Transverse colon (tissue), 4 donors: ENCODE results near the gene TMEM235. TPM values are rescaled to one million over a fixed set of nuclear protein-coding genes. Genes with fewer than 3 reads are reported as not detected.
A peak's percentile ranks its signal among the peaks of the same experiment; 100 is the strongest.

Source experiments
- DNase-seq: peaks from one replicate; pipeline ENCODE4 v3.0.0-alpha.2; 2019
- H3K27ac ChIP-seq, 4 donors: fragments of 200-600 bp; sonication (generic); 2 replicates each; pipeline ENCODE4 v1.5.1; 2016 to 2018; ENCODE audit warnings: inconsistent platforms in 4 of 4
- H3K27me3 ChIP-seq: fragments of 200-600 bp; sonication (generic); 2 replicates; pipeline ENCODE4 v1.5.1; 2017; ENCODE audit warnings: inconsistent platforms
- H3K36me3 ChIP-seq, 4 donors: fragments of 200-600 bp; sonication (generic); 2 replicates each; pipeline ENCODE4 v1.5.1; 2017 to 2019; ENCODE audit warnings: inconsistent platforms in 4 of 4
- H3K4me1 ChIP-seq, 4 donors: fragments of 200-600 bp; sonication (generic); 2 replicates each; pipeline ENCODE4 v1.5.1; 2017 to 2020; ENCODE audit warnings: inconsistent platforms in 4 of 4
- H3K4me3 ChIP-seq, 4 donors: fragments of 200-600 bp; sonication (generic); 1 replicate in 1 of 4; 2 replicates in 3 of 4; pipeline versions ENCODE4 v1.5.1 to v1.6.1; 2017 to 2019; ENCODE audit warnings: inconsistent platforms in 4 of 4
- H3K9me3 ChIP-seq, 2 donors: fragments of 200-600 bp; sonication (generic); 2 replicates each; pipeline ENCODE4 v1.5.1; 2017 to 2019; ENCODE audit warnings: inconsistent platforms in 2 of 2
- EP300 ChIP-seq: sonication (generic); formaldehyde crosslinking; IDR thresholded peaks from one replicate; pipeline ENCODE4 v1.6.1; 2017; ENCODE audit warnings: antibody characterized with exemption, low read depth
- POLR2A ChIP-seq: fragments of 450-650 bp; IDR thresholded peaks from one replicate; pipeline ENCODE4 v1.6.1; 2016; ENCODE audit warnings: antibody characterized with exemption, mild to moderate bottlenecking, moderate library complexity
- POLR2AphosphoS5 ChIP-seq, 3 donors: sonication (generic); formaldehyde crosslinking; IDR thresholded peaks; one replicate each; pipeline ENCODE4 v1.6.1; 2016; ENCODE audit warnings: antibody characterized with exemption in 3 of 3
- WGBS, 2 donors: methylation state at CpG; one replicate each; pipeline ENCODE4 v1.1.5; 2018; ENCODE audit warnings: low coverage in 1 of 2; 5-methylcytosine and 5-hydroxymethylcytosine counted together
- in situ Hi-C, 4 donors: fragments of 200-750 bp; cut with MboI; loops; one replicate each; pipeline versions ENCODE4 v1.15.0 to v1.15.1; 2017; ENCODE audit warnings: low sequenced_read_pairs in 3 of 4, low pct_ligation_motif_present in 1 of 4, low pct_unique_long_range_greater_than_20kb in 1 of 4
- intact Hi-C: fragments of 100-400 bp; cut with DNase I; formaldehyde crosslinking; loops from one replicate; pipeline ENCODE4 v1.15.1; 2023; ENCODE audit warnings: low total_unique reads
- total RNA-seq, 4 donors: library from RNA; depleted of rRNA; stranded (reverse); fragments of >200 nt; gene quantifications; one replicate each; pipeline ENCODE4 v1.1.0, GENCODE V29; 2016
- TF ChIP-seq, protein P1 (sequence below), 5 experiments: fragments of 200-600 bp in 3 of 5; fragments of 450-650 bp in 2 of 5; sonication (generic) in 3 of 5; IDR thresholded peaks; 1 replicate in 2 of 5; 2 replicates in 3 of 5; pipeline ENCODE4 v1.5.1; 2016 to 2017; ENCODE audit warnings: antibody characterized with exemption in 5 of 5, inconsistent platforms in 3 of 5, mild to moderate bottlenecking in 2 of 5, moderate library complexity in 1 of 5

The TMEM235 gene
- total RNA-seq, 4 donors from 2014 or later, result not detected

DNA sequence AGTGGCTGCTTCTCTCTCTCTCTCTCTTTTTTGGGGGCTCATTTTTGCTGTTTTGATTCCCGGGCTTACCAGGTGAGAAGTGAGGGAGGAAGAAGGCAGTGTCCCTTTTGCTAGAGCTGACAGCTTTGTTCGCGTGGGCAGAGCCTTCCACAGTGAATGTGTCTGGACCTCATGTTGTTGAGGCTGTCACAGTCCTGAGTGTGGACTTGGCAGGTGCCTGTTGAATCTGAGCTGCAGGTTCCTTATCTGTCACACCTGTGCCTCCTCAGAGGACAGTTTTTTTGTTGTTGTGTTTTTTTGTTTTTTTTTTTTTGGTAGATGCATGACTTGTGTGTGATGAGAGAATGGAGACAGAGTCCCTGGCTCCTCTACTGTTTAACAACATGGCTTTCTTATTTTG is 7.7 kb upstream of the TMEM235 start:
- DNase-seq, result no peak
- Histone ChIP-seq H3K27ac (peak overlapping the region in 1 of 4 donors; percentile 3), H3K9me3 (no peaks in the 10 kb centered on the region), H3K27me3 (peaks cover 3% of the 10 kb centered on the region), H3K36me3 (no peaks in the 10 kb centered on the region), H3K4me1 (peaks cover 0 to 3% (median 0%) of the 10 kb centered on the region in 4 donors), H3K4me3 (no peak overlapping the region)
- intact Hi-C loops, result no loop called here
- in situ Hi-C loops, result no loop called here
- TF ChIP-seq POLR2AphosphoS5 (IDR thresholded peaks at IDR 0.05), result no peak
- no peak for TF ChIP-seq EP300
- TF ChIP-seq, protein P1, sequence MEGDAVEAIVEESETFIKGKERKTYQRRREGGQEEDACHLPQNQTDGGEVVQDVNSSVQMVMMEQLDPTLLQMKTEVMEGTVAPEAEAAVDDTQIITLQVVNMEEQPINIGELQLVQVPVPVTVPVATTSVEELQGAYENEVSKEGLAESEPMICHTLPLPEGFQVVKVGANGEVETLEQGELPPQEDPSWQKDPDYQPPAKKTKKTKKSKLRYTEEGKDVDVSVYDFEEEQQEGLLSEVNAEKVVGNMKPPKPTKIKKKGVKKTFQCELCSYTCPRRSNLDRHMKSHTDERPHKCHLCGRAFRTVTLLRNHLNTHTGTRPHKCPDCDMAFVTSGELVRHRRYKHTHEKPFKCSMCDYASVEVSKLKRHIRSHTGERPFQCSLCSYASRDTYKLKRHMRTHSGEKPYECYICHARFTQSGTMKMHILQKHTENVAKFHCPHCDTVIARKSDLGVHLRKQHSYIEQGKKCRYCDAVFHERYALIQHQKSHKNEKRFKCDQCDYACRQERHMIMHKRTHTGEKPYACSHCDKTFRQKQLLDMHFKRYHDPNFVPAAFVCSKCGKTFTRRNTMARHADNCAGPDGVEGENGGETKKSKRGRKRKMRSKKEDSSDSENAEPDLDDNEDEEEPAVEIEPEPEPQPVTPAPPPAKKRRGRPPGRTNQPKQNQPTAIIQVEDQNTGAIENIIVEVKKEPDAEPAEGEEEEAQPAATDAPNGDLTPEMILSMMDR (IDR thresholded peaks at IDR 0.05), result no peak
- TF ChIP-seq POLR2A, result no peak
- WGBS, 2 donors, result 76 to 98% methylated on average over 2 to 3 of the region's 3 CpGs

DNA sequence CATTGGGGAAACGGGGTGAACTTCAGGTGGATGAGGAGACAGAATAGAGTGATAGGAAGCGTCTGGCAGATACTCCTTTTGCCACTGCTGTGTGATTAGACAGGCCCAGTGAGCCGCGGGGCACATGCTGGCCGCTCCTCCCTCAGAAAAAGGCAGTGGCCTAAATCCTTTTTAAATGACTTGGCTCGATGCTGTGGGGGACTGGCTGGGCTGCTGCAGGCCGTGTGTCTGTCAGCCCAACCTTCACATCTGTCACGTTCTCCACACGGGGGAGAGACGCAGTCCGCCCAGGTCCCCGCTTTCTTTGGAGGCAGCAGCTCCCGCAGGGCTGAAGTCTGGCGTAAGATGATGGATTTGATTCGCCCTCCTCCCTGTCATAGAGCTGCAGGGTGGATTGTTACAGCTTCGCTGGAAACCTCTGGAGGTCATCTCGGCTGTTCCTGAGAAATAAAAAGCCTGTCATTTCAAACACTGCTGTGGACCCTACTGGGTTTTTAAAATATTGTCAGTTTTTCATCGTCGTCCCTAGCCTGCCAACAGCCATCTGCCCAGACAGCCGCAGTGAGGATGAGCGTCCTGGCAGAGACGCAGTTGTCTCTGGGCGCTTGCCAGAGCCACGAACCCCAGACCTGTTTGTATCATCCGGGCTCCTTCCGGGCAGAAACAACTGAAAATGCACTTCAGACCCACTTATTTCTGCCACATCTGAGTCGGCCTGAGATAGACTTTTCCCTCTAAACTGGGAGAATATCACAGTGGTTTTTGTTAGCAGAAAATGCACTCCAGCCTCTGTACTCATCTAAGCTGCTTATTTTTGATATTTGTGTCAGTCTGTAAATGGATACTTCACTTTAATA is 7.0 kb upstream of the TMEM235 start:
- Histone ChIP-seq H3K36me3 (no peaks in the 10 kb centered on the region), H3K27ac (no peak overlapping the region), H3K9me3 (no peaks in the 10 kb centered on the region), H3K4me3 (no peak overlapping the region), H3K27me3 (peaks cover 10% of the 10 kb centered on the region), H3K4me1 (peaks cover 0 to 3% (median 0%) of the 10 kb centered on the region in 4 donors)
- in situ Hi-C loops, result no loop called here
- DNase-seq, result no peak
- intact Hi-C loops, result no loop called here
- TF ChIP-seq POLR2AphosphoS5 (IDR thresholded peaks at IDR 0.05) (no peak), POLR2A (no peak), EP300 (no peak)
- TF ChIP-seq, protein P1 (IDR thresholded peaks at IDR 0.05), result no peak
- WGBS, 2 donors, result 86 to 92% methylated on average over 12 to 27 of the region's 27 CpGs

DNA sequence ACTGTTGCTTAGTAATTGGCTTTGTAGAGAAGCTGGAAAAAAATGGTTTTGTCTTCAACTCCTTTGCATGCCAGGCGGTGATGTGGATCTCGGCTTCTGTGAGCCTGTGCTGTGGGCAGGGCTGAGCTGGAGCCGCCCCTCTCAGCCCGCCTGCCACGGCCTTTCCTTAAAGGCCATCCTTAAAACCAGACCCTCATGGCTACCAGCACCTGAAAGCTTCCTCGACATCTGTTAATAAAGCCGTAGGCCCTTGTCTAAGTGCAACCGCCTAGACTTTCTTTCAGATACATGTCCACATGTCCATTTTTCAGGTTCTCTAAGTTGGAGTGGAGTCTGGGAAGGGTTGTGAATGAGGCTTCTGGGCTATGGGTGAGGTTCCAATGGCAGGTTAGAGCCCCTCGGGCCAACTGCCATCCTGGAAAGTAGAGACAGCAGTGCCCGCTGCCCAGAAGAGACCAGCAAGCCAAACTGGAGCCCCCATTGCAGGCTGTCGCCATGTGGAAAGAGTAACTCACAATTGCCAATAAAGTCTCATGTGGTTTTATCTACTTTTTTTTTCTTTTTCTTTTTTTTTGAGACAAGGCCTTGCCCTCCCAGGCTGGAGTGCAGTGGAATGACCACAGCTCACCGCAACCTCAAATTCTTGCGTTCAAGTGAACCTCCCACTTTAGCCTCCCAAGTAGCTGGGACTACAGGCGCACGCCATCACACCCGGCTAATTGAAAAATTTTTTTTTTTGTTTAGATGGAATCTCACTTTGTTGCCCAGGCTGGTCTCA is 6.2 kb upstream of the TMEM235 start:
- TF ChIP-seq POLR2AphosphoS5 (IDR thresholded peaks at IDR 0.05) (no peak), POLR2A (no peak), EP300 (no peak)
- 93 to 96% methylated on average over 5 to 16 of the region's 16 CpGs for WGBS, 2 donors
- no peak for DNase-seq
- intact Hi-C loops (no loop called here), in situ Hi-C loops (no loop called here)
- peaks cover 18% of the 10 kb centered on the region for H3K27me3 ChIP-seq
- H3K9me3 ChIP-seq, result no peaks in the 10 kb centered on the region
- no peaks in the 10 kb centered on the region for H3K36me3 ChIP-seq
- peaks cover 0 to 3% (median 0%) of the 10 kb centered on the region in 4 donors for H3K4me1 ChIP-seq
- no peak overlapping the region for H3K4me3 ChIP-seq
- H3K27ac ChIP-seq, result no peak overlapping the region

DNA sequence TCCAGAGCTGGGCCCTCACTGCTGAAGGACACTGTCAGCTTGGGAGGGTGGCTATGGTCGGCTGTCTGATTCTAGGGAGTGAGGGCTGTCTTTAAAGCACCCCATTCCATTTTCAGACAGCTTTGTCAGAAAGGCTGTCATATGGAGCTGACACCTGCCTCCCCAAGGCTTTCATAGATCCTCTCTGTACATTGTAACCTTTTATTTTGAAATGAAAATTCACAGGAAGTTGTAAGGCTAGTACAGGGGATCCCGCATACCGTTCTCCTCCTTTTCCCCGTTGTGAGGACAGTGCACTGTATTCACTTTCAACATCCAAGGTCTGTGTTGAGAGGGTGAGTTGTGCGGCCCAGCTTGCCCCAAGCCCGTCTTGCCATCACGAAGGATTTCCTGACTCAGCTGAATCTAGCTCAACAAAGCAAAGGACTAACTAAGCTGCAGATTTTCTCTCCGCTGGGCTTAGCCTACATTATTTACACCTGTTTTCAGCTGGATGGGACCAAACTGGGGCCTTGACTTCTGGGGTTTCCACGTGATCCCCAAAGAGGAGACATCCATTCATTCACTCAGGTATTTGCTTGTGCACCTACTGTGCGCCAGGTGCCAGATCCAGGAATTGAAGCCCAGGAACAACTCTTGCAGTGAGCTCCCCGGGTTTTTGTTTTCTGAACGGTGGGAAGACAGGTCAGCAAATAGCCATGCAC is 5.2 kb upstream of the TMEM235 start:
- H3K4me1 ChIP-seq, result peaks cover 0 to 3% (median 0%) of the 10 kb centered on the region in 4 donors
- H3K27me3 ChIP-seq, result peaks cover 27% of the 10 kb centered on the region
- intact Hi-C loops (no loop called here), in situ Hi-C loops (no loop called here)
- TF ChIP-seq EP300 (no peak), POLR2A (no peak), POLR2AphosphoS5 (IDR thresholded peaks at IDR 0.05) (no peak)
- TF ChIP-seq, protein P1 (IDR thresholded peaks at IDR 0.05), result no peak
- H3K4me3 ChIP-seq, result no peak overlapping the region
- no peak overlapping the region for H3K27ac ChIP-seq
- no peaks in the 10 kb centered on the region for H3K36me3 ChIP-seq
- WGBS, 2 donors, result 70 to 74% methylated on average over 2 to 12 of the region's 12 CpGs
- no peak for DNase-seq
- H3K9me3 ChIP-seq, result no peaks in the 10 kb centered on the region
